HepG2 (cell line): ENCODE data around the gene PRPSAP1. TPM values are rescaled to one million over a fixed set of nuclear protein-coding genes. Genes with fewer than 3 reads are reported as not detected.
A peak's percentile ranks its signal among the peaks of the same experiment; 100 is the strongest.

Experiments used
- CCAR2 ChIP-seq: fragments of 200-400 bp; formaldehyde crosslinking; optimal IDR thresholded peaks from 2 replicates; pipeline ENCODE3; 2018; ENCODE audit warnings: low read depth, mild to moderate bottlenecking, low read length, moderate library complexity
- DNMT1 ChIP-seq: sonication (generic); formaldehyde crosslinking; IDR thresholded peaks from 2 replicates; pipeline ENCODE4 v1.5.1; 2020; ENCODE audit warnings: mild to moderate bottlenecking, missing genetic modification reagents
- ETV6 ChIP-seq: sonication (generic); formaldehyde crosslinking; conservative IDR thresholded peaks from 2 replicates; pipeline ENCODE4 v1.4.0; 2020; ENCODE audit warnings: missing genetic modification reagents
- GATAD2A ChIP-seq: IDR thresholded peaks from 2 replicates; pipeline ENCODE4 v1.6.1; 2016
- KLF9 ChIP-seq: IDR thresholded peaks from 2 replicates; pipeline ENCODE4 v1.6.1; 2016; ENCODE audit warnings: low read depth
- SIN3B ChIP-seq: fragments of 150-350 bp; IDR thresholded peaks from 2 replicates; pipeline ENCODE4 v1.6.1; 2014; ENCODE audit warnings: low read length
- SOX6 ChIP-seq, 2 experiments: fragments of 450-650 bp in 1 of 2; sonication (generic) in 1 of 2; formaldehyde crosslinking in 1 of 2; IDR thresholded peaks; 2 replicates each; pipeline versions ENCODE4 v1.4.0 to v1.6.1; 2017 to 2020; ENCODE audit warnings: antibody characterized with exemption in 1 of 2, mild to moderate bottlenecking in 1 of 2, missing genetic modification reagents in 1 of 2
- ZBTB7B ChIP-seq: sonication (generic); formaldehyde crosslinking; IDR thresholded peaks from 2 replicates; pipeline ENCODE4 v1.4.0; 2020; ENCODE audit warnings: missing genetic modification reagents
- ZNF33B ChIP-seq: sonication (generic); formaldehyde crosslinking; IDR thresholded peaks from 2 replicates; pipeline ENCODE4 v1.5.1; 2020; ENCODE audit warnings: mild to moderate bottlenecking, missing genetic modification reagents
- ZNF441 ChIP-seq: sonication (generic); formaldehyde crosslinking; IDR thresholded peaks from 2 replicates; pipeline ENCODE4 v1.7.0; 2021; ENCODE audit warnings: missing genetic modification reagents, borderline replicate concordance
- ZNF547 ChIP-seq: sonication (generic); formaldehyde crosslinking; IDR thresholded peaks from 2 replicates; pipeline ENCODE4 v1.5.1; 2020; ENCODE audit warnings: mild to moderate bottlenecking, missing genetic modification reagents
- ZNF598 ChIP-seq: sonication (generic); formaldehyde crosslinking; IDR thresholded peaks from 2 replicates; pipeline ENCODE4 v1.5.1; 2020; ENCODE audit warnings: mild to moderate bottlenecking, missing genetic modification reagents, borderline replicate concordance
- ZNF619 ChIP-seq: sonication (generic); formaldehyde crosslinking; IDR thresholded peaks from 2 replicates; pipeline ENCODE4 v1.4.0; 2020; ENCODE audit warnings: mild to moderate bottlenecking, missing genetic modification reagents
- ZNF672 ChIP-seq: sonication (generic); formaldehyde crosslinking; IDR thresholded peaks from 2 replicates; pipeline ENCODE4 v1.8.1; 2022; ENCODE audit warnings: missing genetic modification reagents
- polyA plus RNA-seq, 8 experiments: library from polyadenylated mRNA; depleted of rRNA in 3 of 8; stranded (reverse) in 7 of 8; unstranded in 1 of 8; fragments of >200 nt; fragmentation: Illumina TruSeq in 4 of 8; extraction: Trizol in 4 of 8; gene quantifications; 2 replicates each; pipeline versions ENCODE4 v1.2.1 to v1.2.3, GENCODE V29; 2011 to 2016; ENCODE audit warnings: low read depth in 4 of 8, missing spikeins in 1 of 8, mixed read lengths in 1 of 8; ENCODE audit not compliant: insufficient read depth in 1 of 8
- total RNA-seq, 5 experiments: library from RNA; depleted of rRNA; stranded (reverse); fragments of >200 nt; fragmentation: Illumina TruSeq; extraction: Trizol; gene quantifications; 2 replicates each; pipeline ENCODE4 v1.2.3, GENCODE V29; 2016; ENCODE audit warnings: low read depth in 1 of 5
- TF ChIP-seq, protein P1 (sequence below): sonication (generic); formaldehyde crosslinking; IDR thresholded peaks from 2 replicates; pipeline ENCODE4 v1.4.0; 2020; ENCODE audit warnings: missing genetic modification reagents, mild to moderate bottlenecking, borderline replicate concordance
- TF ChIP-seq, protein P2 (sequence below): sonication (generic); formaldehyde crosslinking; IDR thresholded peaks from 2 replicates; pipeline ENCODE4 v1.4.0; 2020; ENCODE audit warnings: missing genetic modification reagents
- TF ChIP-seq, protein P3 (sequence below): sonication (generic); formaldehyde crosslinking; IDR thresholded peaks from 2 replicates; pipeline ENCODE4 v1.4.0; 2020; ENCODE audit warnings: mild to moderate bottlenecking, missing genetic modification reagents
- TF ChIP-seq, protein P4 (sequence below): sonication (generic); formaldehyde crosslinking; IDR thresholded peaks from 2 replicates; pipeline ENCODE4 v1.5.0; 2020; ENCODE audit warnings: mild to moderate bottlenecking, missing genetic modification reagents
- TF ChIP-seq, protein P5 (sequence below): conservative IDR thresholded peaks from 2 replicates; pipeline ENCODE4 v1.6.1; 2018; ENCODE audit warnings: missing genetic modification reagents

Gene PRPSAP1
- total and polyA plus RNA-seq, 2 of the 13 experiments (the other 11 are each of a cell fraction or from before 2014, with no cell fraction given): 91.1 to 314 TPM

DNA sequence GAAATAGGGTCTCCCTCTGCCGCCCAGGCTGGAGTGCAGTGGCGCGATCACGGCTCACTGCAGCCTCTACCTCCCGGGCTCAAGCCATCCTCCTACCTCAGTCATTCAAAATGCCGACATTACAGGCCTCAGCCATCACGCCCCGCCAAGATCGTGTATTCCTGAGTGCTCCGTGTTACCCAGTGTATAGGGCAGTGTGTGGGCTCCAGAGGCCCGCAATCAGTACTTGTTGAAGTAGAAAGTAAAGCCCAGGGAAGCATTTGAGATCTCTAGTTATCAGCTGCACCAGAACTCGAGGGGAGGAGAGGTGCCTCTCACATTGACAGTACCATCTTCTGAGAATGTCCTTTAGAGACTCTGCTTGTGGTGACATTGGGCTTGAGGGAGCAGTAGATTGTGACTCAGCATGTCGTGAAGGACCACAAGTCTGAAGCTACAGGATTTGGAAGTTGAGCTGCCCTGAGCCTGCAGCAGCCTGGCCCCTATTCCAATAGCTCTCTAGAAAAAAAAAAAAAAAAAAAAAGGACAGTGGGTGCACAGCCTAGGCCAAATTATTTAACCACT lies 1.1 kb upstream of the PRPSAP1 start (continued):
- TF ChIP-seq, protein P1, sequence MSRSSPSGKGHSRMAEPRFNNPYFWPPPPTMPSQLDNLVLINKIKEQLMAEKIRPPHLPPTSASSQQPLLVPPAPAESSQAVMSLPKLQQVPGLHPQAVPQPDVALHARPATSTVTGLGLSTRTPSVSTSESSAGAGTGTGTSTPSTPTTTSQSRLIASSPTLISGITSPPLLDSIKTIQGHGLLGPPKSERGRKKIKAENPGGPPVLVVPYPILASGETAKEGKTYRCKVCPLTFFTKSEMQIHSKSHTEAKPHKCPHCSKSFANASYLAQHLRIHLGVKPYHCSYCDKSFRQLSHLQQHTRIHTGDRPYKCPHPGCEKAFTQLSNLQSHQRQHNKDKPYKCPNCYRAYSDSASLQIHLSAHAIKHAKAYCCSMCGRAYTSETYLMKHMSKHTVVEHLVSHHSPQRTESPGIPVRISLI (CRISPR knock-in tag): peak; percentile 73; the same call in 1 of the 2 replicates
- TF ChIP-seq ZNF598 (CRISPR knock-in tag) (no peak), CCAR2 (no peak), KLF9 (peak; percentile 35; the same call in 1 of the 2 replicates), ZNF441 (CRISPR knock-in tag) (no peak), SOX6 (IDR thresholded peaks at IDR 0.05) (no peak), SOX6 (CRISPR knock-in tag; IDR thresholded peaks at IDR 0.05) (no peak), ZNF672 (no peak), SIN3B (no peak), ETV6 (0 out of 2 replicates have a peak, but pooled peaks have one; percentile 24), ZNF619 (CRISPR knock-in tag) (no peak), ZBTB7B (no peak), GATAD2A (CRISPR knock-in tag) (no peak), ZNF547 (CRISPR knock-in tag) (no peak), DNMT1 (CRISPR knock-in tag) (no peak), ZNF33B (CRISPR knock-in tag) (no peak)
- TF ChIP-seq, protein P2, sequence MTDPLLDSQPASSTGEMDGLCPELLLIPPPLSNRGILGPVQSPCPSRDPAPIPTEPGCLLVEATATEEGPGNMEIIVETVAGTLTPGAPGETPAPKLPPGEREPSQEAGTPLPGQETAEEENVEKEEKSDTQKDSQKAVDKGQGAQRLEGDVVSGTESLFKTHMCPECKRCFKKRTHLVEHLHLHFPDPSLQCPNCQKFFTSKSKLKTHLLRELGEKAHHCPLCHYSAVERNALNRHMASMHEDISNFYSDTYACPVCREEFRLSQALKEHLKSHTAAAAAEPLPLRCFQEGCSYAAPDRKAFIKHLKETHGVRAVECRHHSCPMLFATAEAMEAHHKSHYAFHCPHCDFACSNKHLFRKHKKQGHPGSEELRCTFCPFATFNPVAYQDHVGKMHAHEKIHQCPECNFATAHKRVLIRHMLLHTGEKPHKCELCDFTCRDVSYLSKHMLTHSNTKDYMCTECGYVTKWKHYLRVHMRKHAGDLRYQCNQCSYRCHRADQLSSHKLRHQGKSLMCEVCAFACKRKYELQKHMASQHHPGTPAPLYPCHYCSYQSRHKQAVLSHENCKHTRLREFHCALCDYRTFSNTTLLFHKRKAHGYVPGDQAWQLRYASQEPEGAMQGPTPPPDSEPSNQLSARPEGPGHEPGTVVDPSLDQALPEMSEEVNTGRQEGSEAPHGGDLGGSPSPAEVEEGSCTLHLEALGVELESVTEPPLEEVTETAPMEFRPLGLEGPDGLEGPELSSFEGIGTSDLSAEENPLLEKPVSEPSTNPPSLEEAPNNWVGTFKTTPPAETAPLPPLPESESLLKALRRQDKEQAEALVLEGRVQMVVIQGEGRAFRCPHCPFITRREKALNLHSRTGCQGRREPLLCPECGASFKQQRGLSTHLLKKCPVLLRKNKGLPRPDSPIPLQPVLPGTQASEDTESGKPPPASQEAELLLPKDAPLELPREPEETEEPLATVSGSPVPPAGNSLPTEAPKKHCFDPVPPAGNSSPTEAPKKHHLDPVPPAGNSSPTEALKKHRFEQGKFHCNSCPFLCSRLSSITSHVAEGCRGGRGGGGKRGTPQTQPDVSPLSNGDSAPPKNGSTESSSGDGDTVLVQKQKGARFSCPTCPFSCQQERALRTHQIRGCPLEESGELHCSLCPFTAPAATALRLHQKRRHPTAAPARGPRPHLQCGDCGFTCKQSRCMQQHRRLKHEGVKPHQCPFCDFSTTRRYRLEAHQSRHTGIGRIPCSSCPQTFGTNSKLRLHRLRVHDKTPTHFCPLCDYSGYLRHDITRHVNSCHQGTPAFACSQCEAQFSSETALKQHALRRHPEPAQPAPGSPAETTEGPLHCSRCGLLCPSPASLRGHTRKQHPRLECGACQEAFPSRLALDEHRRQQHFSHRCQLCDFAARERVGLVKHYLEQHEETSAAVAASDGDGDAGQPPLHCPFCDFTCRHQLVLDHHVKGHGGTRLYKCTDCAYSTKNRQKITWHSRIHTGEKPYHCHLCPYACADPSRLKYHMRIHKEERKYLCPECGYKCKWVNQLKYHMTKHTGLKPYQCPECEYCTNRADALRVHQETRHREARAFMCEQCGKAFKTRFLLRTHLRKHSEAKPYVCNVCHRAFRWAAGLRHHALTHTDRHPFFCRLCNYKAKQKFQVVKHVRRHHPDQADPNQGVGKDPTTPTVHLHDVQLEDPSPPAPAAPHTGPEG (CRISPR knock-in tag): no peak
- TF ChIP-seq, protein P3, sequence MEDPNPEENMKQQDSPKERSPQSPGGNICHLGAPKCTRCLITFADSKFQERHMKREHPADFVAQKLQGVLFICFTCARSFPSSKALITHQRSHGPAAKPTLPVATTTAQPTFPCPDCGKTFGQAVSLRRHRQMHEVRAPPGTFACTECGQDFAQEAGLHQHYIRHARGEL (CRISPR knock-in tag): no peak
- TF ChIP-seq, protein P4, sequence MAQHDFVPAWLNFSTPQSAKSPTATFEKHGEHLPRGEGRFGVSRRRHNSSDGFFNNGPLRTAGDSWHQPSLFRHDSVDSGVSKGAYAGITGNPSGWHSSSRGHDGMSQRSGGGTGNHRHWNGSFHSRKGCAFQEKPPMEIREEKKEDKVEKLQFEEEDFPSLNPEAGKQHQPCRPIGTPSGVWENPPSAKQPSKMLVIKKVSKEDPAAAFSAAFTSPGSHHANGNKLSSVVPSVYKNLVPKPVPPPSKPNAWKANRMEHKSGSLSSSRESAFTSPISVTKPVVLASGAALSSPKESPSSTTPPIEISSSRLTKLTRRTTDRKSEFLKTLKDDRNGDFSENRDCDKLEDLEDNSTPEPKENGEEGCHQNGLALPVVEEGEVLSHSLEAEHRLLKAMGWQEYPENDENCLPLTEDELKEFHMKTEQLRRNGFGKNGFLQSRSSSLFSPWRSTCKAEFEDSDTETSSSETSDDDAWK (CRISPR knock-in tag): no peak
- TF ChIP-seq, protein P5, sequence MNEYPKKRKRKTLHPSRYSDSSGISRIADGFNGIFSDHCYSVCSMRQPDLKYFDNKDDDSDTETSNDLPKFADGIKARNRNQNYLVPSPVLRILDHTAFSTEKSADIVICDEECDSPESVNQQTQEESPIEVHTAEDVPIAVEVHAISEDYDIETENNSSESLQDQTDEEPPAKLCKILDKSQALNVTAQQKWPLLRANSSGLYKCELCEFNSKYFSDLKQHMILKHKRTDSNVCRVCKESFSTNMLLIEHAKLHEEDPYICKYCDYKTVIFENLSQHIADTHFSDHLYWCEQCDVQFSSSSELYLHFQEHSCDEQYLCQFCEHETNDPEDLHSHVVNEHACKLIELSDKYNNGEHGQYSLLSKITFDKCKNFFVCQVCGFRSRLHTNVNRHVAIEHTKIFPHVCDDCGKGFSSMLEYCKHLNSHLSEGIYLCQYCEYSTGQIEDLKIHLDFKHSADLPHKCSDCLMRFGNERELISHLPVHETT (CRISPR knock-in tag): no peak
